M059J (cell line): Measurements from ENCODE around the gene KIF1A. TPM values are rescaled to one million over a fixed set of nuclear protein-coding genes. Genes with fewer than 3 reads are reported as not detected.

Experiments
- total RNA-seq: library from RNA; depleted of rRNA; stranded (reverse); fragments of >200 nt; shearing (Covaris generic); gene quantifications from 2 replicates; pipeline ENCODE4 v1.2.3, GENCODE V29; 2014; rRNA removed

Gene KIF1A
- total RNA-seq, 1 experiment from 2014 or later: not detected

Other genes starting within 250 kb of the KIF1A start
- 3.4 and 11.1 TPM in 2 replicates for gene CAPN10, start 233.5 kb downstream of the KIF1A start, total RNA-seq
- gene GPR35, start 194.7 kb downstream of the KIF1A start, total RNA-seq: 0.17 TPM in 1 of 2 replicates, not detected in the other
- not detected in 2 replicates for gene AQP12B, start 137.3 kb downstream of the KIF1A start, total RNA-seq
- gene AQP12A, start 128.4 kb downstream of the KIF1A start, total RNA-seq: not detected in 2 replicates
- not detected in 2 replicates for gene AGXT, start 48.6 kb upstream of the KIF1A start, total RNA-seq
- gene MAB21L4, start 75.9 kb upstream of the KIF1A start, total RNA-seq: not detected in 2 replicates
- gene CROCC2, start 86.1 kb upstream of the KIF1A start, total RNA-seq: not detected in 2 replicates
- gene SNED1, start 178.4 kb upstream of the KIF1A start, total RNA-seq: 1.3 and 2.2 TPM in 2 replicates